ENCODE measurements around the gene TIMP2.

The TIMP2 gene

GRCh38 chr17:78812855-78813254 is 112.3 kb downstream of the TIMP2 start:
- no peak for DNase-seq (ENCODE audit: low spot score)

DNA sequence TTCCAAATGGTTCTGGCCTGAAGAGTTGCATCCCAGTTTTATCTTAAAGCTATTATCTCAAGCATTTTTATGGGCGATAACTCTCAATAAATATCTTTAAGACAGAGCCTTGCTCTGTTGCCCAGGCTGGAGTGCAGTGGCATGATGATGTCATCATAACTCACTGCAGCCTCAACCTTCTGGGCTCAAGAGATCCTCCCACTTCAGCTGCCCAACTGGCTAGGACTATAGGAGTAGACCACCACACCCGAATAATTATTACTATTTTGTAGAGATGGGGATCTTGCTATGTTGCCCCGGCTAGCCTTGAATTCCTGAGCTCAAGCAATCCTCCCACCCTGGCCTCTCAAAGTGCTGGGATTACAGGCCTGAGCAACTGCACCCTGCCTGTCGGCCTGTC is 117.0 kb downstream of the TIMP2 start:
- DNase-seq (ENCODE audit: low spot score) = no peak

DNA sequence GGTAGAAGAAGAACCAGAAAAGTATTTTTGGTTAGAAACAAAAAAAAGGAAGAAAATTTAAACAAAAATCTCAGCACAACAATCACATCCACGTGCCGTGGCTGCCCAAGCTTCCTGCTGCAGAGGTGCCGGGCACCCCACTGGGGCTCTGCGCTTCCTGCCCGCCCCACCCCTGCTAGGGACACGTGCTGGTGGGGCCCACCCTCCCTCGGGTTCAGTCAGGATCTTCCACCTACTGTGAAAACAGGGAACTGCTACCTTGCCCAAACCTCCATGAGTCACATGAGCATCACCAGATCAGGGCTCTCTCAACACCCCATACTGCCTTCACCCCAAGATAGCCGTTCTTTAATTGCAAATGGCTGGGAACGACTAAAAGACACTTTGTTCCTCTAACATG is 118.7 kb downstream of the TIMP2 start:
- no peak for DNase-seq (ENCODE audit: low spot score)

DNA sequence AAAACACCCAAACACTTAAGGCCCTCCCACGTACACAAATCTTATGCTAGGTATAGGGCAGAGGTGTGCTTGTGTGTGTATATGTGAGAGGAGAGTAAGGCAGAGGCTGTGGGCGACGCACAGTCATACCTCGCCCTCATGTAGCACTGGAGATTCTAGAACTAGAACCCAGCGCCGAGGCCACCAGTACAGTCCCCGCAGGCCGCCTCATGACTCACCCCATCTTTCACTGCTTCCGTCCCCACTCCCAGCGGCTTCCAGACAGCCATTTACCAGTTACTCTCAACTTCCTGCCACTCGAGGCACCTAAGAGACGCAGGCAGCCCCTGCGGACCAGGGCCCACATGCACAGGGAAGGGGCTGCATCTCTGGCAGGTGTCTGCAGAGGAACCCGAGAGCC is 119.9 kb downstream of the TIMP2 start:
- no peak for DNase-seq (ENCODE audit: low spot score)

DNA sequence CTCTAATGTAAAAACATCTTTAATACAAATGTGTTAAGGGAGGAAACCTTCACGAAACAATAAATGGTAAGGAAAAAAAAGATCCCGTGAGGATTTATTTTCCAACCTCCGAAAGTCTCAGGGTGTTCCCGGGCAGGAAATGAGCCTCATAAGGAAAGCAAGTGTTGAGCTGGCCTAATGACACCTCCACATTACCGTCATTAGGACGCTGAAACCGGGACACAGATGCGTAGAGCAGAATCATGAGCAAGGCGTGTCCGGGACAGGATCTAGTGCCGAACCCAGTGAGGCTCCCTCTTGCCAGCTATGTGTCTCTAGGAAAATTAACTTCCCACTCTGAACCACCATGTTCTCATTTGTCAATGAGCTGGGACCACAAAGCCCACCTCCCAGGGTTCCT is 120.4 kb downstream of the TIMP2 start:
- no peak for DNase-seq (ENCODE audit: low spot score)

GRCh38 chr17:78803186-78803845 is 121.9 kb downstream of the TIMP2 start:
- DNase-seq (ENCODE audit: low spot score) = no peak
